ENCODE results near the gene NOC4L. TPM values are rescaled to one million over a fixed set of nuclear protein-coding genes. Genes with fewer than 3 reads are reported as not detected.

The NOC4L gene
- total RNA-seq, 1 experiment from 2014 or later: 41.4 TPM

GRCh38 chr12:132125736-132126135, 18.5 kb upstream of the NOC4L start:
- Mint-ChIP-seq H3K9me3 (peaks cover 39% of the 10 kb centered on the region), H3K4me3 (no peak overlapping the region), H3K36me3 (peaks cover 69% of the 10 kb centered on the region), H3K4me1 (no peaks in the 10 kb centered on the region), H3K27me3 (ENCODE audit: low read depth) (peaks cover 20% of the 10 kb centered on the region), H3K27ac (no peak overlapping the region)
- no peak for DNase-seq (ENCODE audit: low spot score)
- ChIA-PET CTCF (no interaction called here), POLR2A (no interaction called here)
- ATAC-seq: no peak
- TF ChIP-seq ZNF317 (CRISPR knock-in tag; IDR thresholded peaks at IDR 0.05; ENCODE audit: borderline replicate concordance, low read depth) (no peak), OVOL2 (CRISPR knock-in tag; IDR thresholded peaks at IDR 0.05; ENCODE audit: borderline replicate concordance) (no peak), E2F4 (CRISPR knock-in tag; IDR thresholded peaks at IDR 0.05; ENCODE audit: borderline replicate concordance, low read depth) (no peak), FOXP1 (CRISPR knock-in tag; IDR thresholded peaks at IDR 0.05; ENCODE audit: borderline replicate concordance) (no peak), PRRX2 (CRISPR knock-in tag; IDR thresholded peaks at IDR 0.05) (no peak), ZBTB21 (CRISPR knock-in tag; IDR thresholded peaks at IDR 0.05; ENCODE audit: borderline replicate concordance) (no peak), TP53 (CRISPR knock-in tag; IDR thresholded peaks at IDR 0.05) (no peak), USF1 (CRISPR knock-in tag; IDR thresholded peaks at IDR 0.05) (no peak), ATF6 (CRISPR knock-in tag; IDR thresholded peaks at IDR 0.05) (no peak), AFF4 (CRISPR knock-in tag; IDR thresholded peaks at IDR 0.05; ENCODE audit: borderline replicate concordance) (no peak), CTCF (IDR thresholded peaks at IDR 0.05) (no peak), CDX4 (CRISPR knock-in tag; IDR thresholded peaks at IDR 0.05; ENCODE audit: borderline replicate concordance) (no peak), TEAD4 (CRISPR knock-in tag; IDR thresholded peaks at IDR 0.05) (no peak), ZNF281 (CRISPR knock-in tag; IDR thresholded peaks at IDR 0.05) (no peak), NR2C2 (CRISPR knock-in tag; IDR thresholded peaks at IDR 0.05) (no peak), HMGA2 (CRISPR knock-in tag; IDR thresholded peaks at IDR 0.05) (no peak), ATF3 (CRISPR knock-in tag; conservative IDR thresholded peaks at IDR 0.05) (no peak), IRF2 (CRISPR knock-in tag; IDR thresholded peaks at IDR 0.05; ENCODE audit: borderline replicate concordance, low read depth) (no peak)
